ENCODE data around the gene ABHD6.
"Not testable (repeated sequence)": the region's sequence is repeated elsewhere in the genome, so short reads cannot be mapped to it uniquely, and the experiment has no call there.

Gene ABHD6

GRCh38 chr3:58243976-58244585 lies 6.5 kb downstream of the ABHD6 start:
- DNase-seq = no peak

DNA sequence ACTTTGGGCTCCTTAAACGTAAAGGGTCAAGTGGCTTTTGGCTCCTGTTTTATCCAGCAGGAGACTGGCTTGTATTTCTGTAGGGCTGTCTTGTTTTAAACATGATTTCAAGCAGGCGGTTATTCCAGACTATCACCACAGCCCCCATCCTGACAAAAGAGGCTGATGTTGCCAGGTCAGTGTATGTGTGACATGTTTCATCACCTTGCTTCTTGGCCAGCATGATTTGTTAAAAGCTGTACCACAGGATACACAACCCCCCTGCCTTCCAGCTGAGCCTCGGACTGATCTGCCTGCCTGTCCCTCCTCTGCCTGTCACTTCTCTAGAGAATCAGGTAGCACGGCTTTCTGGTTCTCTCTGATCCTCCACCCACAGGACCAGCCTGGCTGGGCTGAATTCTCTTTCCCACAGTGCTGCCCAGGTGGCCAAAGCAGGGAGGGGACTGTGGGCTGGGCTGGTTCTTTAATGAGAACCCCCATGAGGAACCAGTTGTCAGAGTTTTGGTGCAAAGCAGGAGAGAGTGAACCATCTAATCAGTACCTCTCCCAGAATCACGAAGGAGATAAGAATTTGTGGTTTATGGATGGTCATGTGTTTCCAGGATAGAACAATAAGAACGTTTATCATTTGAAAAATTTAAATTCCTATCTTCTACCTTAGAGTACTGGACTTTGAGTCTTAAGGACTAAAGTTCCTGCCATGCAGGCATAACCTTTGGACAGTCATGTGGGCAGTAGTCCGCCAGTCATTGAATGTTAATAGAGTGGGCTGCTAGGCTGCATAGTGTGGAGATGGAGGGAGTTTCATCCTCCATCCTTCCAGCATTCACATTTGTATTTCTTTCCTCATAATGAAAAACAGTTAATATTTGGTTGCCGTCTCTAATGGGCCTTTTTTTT lies 8.8 kb downstream of the ABHD6 start:
- no peak for DNase-seq

- no peak for DNase-seq
These were observed 11.9 kb downstream of the ABHD6 start for GRCh38 chr3:58249358-58250092.

GRCh38 chr3:58250093-58250707 lies 12.6 kb downstream of the ABHD6 start:
- no peak for DNase-seq

GRCh38 chr3:58251631-58252035 lies 14.0 kb downstream of the ABHD6 start:
- no peak for DNase-seq

- no peak for DNase-seq
These were observed 16.6 kb downstream of the ABHD6 start for GRCh38 chr3:58254144-58254543.

- peak; percentile 74 for DNase-seq
These were observed 18.5 kb downstream of the ABHD6 start for GRCh38 chr3:58256061-58256460.

GRCh38 chr3:58256511-58256910 lies 18.9 kb downstream of the ABHD6 start:
- no peak for DNase-seq

DNA sequence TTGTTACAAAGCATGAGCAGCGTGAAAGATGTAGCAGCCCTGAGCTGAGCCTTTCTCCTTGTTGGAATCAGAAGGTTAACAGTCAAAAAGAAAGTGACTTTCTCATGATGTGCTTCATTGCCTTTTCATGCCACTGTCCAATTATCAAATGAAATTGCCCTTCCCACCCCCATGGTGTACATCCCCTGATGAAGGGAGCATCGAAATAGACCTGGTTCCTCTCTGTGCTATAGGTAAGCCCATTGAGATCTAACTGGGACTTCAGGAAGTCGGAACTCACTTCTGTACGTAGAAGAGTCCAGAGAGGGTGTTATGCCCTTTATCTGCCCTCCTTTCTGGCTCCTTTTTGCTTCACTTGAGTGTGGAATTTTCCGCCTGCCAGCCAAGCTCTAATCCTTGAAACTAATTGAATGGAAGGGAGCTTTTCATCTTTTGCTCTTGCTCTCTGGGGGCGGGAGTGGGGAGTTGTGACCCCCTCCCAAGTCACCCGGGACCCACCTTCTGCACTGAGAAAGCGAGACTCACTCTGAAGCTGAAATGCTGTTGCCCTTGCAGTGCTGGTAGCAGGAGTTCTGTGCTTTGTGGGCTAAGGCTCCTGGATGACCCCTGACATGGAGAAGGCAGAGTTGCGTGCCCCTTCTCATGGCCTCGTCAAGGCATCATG lies 20.9 kb downstream of the ABHD6 start:
- DNase-seq = no peak

GRCh38 chr3:58260261-58260731 lies 22.7 kb downstream of the ABHD6 start:
- DNase-seq = peak; percentile 91

- DNase-seq = peak; percentile 56
These were observed 23.1 kb downstream of the ABHD6 start for GRCh38 chr3:58260733-58261132.

DNA sequence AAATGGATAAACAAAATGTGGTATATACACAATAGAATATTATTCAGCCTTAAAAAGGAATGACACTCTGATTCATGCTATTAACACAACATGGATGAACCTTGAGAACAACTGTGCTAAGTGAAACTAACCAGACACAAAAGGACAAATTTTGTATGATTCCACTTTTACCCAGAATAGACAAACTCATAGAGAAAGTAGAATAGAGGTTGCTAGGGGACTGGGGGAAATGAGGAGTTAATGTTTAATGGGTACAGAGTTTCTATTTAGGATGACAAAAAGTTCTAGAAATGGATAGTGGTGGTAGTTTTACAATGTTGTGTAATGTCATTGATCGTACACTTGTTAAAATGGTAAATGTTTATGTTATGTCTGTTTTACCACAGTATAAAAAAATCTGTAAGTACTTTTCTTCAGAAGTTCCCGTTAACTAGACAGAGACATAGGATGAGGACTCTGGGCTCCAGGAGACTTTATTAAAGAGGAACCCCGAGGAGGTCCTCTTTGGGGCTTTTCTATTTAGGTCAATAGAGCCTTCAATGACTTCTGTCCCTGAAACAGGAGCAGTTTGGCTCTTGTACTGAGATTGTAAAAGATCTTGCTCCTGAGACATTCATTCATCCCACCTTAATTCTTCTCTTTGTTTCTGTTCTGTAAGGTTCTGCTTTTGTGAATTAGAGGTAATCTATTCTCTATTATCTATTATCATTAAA lies 24.5 kb downstream of the ABHD6 start:
- DNase-seq = no peak

DNA sequence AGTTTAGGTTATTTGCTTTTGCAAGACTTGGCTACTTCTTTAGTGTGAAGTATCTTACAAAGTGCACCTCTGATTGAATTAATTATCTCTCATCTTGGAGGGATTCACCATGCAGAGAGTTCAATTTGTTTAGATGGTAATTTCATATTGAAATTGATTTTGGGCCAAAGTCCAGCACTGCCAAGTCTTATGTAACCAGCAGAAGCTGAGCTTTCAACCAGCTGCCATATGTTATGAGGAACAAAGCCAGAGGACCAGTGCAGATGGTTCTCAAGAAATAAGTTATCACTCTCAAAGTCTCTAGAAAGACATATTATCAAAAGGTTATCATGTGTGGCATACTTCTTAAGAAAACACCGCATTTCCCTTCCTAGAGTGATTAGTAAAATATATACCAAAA lies 29.0 kb downstream of the ABHD6 start:
- no peak for DNase-seq

GRCh38 chr3:58267543-58267942 lies 30.0 kb downstream of the ABHD6 start:
- DNase-seq = peak; percentile 39

- no peak for DNase-seq
These were observed 31.8 kb downstream of the ABHD6 start for GRCh38 chr3:58269356-58269755.

GRCh38 chr3:58270485-58270884 lies 32.9 kb downstream of the ABHD6 start:
- DNase-seq = no peak

- peak; percentile 85 for DNase-seq
These were observed 34.4 kb downstream of the ABHD6 start for GRCh38 chr3:58271901-58272501.

DNA sequence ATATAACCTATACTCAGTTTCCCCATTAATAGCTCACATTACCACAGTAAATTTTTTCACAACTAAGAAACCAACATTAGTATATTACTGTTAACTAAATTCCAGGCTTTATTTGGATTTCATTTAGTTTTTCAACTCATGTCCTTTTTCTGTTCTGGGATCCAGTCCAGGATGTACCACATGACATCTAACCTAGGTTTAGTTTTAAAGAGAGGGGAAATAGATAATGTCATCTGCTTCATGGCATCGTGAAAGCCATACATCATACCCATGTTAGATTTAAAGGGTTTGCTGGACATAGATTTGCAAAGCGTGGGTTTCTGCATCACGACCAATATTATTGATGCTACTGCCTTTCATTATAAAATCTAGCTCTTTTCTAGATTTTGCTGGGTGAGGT lies 35.3 kb downstream of the ABHD6 start:
- no peak for DNase-seq

DNA sequence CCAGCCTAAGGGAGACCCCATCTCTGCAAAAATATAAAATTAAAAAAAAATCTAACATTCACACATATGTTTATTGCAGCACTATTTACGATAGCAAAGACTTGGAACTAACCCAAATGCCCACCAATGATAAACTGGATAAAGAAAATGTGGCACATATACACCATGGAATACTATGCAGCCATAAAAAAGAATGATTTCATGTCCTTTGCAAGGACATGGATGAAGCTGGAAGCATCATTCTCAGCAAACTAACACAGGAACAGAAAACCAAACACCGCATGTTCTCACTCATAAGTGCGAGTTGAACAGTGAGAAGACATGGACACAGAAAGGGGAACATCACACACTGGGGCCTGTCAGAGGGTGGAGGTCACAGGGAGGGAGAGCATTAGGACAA lies 35.8 kb downstream of the ABHD6 start:
- not testable (repeated sequence) for DNase-seq

DNA sequence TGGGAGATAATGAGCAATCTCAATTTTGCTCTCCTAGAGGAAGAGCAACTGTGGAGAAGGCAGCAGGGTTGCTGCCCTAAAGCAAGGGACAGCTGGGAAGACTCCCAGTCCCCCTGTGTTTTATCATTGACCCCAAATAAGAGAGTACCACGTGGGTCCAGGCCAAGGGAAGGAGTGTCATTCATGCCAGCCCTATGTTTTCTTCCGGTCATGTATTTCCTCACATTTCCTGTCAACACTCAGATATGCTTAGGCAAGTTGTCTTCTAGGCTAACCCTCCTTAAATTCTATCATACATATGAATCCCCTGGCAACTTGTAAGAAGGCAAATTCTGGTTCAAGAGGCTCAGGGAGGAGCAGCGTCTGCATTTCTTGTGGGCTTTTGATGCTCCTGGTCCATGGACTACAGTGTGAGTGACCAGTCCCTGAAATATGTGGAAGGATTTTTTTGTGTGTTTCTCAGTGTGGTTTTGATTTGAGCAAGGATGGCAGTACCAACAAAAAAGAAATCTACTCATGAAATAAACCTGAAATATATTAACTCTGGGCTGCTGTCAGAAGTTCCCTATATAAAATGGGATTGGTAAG lies 36.5 kb downstream of the ABHD6 start:
- peak; percentile 20 for DNase-seq

DNA sequence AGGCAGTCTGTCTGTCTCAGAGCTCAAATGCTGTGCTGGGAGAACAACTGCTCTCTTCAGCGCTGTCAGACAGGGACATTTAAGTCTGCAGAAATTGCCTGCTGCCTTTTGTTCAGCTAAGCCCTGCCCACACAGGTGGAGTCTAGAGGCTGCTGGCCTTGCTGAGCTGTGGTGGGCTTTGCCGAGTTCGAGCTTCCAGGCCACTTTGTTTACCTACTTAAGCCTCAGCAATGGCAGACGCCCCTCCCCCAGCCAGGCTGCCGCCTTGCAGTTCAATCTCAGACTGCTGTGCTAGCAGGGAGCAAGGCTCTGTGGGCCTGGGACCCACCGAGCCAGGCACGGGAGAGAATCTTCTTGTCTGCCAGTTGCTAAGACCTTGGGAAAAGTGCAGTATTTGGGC lies 43.5 kb downstream of the ABHD6 start:
- DNase-seq = no peak
